Mononuclear cell (primary cell): ENCODE data around the gene DAB1. TPM values are rescaled to one million over a fixed set of nuclear protein-coding genes. Genes with fewer than 3 reads are reported as not detected.

Source experiments
- H3K27me3 ChIP-seq: 2 replicates; pipeline ENCODE4 v1.6.0; 2011; ENCODE audit warnings: low read length, control low read depth; ENCODE audit not compliant: insufficient read depth
- H3K4me1 ChIP-seq: 2 replicates; pipeline ENCODE4 v1.5.1; 2011; ENCODE audit warnings: mild to moderate bottlenecking, low read length, control low read depth; ENCODE audit not compliant: insufficient read depth
- H3K4me3 ChIP-seq: 2 replicates; pipeline ENCODE4 v1.5.1; 2011; ENCODE audit warnings: mild to moderate bottlenecking, low read length, moderate library complexity
- H3K9me3 ChIP-seq: 2 replicates; pipeline ENCODE4 v1.5.1; 2011; ENCODE audit warnings: low read depth, mild to moderate bottlenecking, control low read depth, low read length
- total RNA-seq: library from RNA; depleted of rRNA; stranded (reverse); fragments of >200 nt; gene quantifications from one replicate; pipeline ENCODE4 v1.2.3, GENCODE V29; 2012

The DAB1 gene
- total RNA-seq, 1 donor = 0.42 TPM

GRCh38 chr1:57270927-57271698 lies 152.7 kb downstream of the DAB1 start:
- Histone ChIP-seq H3K4me1 (no peaks in the 10 kb centered on the region), H3K9me3 (no peaks in the 10 kb centered on the region), H3K4me3 (no peak overlapping the region), H3K27me3 (no peaks in the 10 kb centered on the region)

DNA sequence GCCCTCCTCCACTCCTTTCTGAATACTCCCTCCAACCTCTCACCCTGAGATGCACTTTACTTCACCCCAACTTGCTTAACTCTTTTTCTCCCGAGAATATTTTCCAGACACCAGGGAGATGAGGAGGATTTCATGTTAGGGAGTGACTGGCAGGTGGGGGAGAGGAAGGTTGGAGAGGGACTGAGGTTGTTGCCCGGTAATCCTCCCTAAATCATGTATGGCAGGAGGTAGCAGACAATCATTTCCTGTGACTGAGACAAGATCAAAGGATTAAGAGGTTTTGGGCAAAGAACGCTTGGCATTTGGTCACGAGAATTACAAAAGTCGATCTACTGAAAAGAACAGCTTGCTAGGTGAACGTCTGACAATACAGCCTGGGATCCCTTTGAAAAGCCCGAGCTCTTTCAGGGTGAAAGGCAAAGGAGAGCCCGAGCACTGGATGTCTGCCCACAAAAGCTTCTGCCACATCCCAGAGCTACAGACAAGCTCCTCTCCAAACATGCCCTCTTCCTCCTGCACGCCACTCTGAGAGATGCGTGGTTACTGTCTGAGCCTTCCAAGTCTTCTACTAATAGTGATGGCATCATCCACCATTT lies 154.1 kb downstream of the DAB1 start:
- H3K27me3 ChIP-seq = no peaks in the 10 kb centered on the region
- H3K4me1 ChIP-seq = no peaks in the 10 kb centered on the region
- H3K4me3 ChIP-seq = no peak overlapping the region
- H3K9me3 ChIP-seq = no peaks in the 10 kb centered on the region

DNA sequence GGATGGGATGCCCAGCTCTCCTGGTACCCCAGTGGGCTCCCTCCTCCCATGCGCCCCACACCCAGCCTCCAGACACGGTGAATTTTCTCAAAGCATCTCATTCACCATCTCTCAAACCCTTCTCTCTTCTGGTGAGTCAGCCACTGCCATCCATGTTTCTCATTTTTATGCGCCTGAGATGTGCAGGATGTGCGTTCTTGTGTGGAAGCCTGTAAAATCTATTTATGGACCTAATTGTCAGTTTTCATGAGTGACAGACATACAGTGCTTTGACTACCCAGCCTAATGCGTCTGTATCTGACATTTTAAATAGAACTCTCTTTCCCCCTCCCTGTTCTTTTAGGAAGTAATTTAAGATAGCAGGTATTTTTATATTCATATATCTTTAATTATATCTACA lies 158.8 kb downstream of the DAB1 start:
- no peak overlapping the region for H3K4me3 ChIP-seq
- H3K9me3 ChIP-seq = no peaks in the 10 kb centered on the region
- H3K27me3 ChIP-seq = no peaks in the 10 kb centered on the region
- H3K4me1 ChIP-seq = no peaks in the 10 kb centered on the region

- no peaks in the 10 kb centered on the region for H3K4me1 ChIP-seq
- no peak overlapping the region for H3K4me3 ChIP-seq
- H3K27me3 ChIP-seq = no peaks in the 10 kb centered on the region
- H3K9me3 ChIP-seq = no peaks in the 10 kb centered on the region
Measured at GRCh38 chr1:57262472-57262871, 161.4 kb downstream of the DAB1 start.

- H3K4me1 ChIP-seq = no peaks in the 10 kb centered on the region
- H3K27me3 ChIP-seq = no peaks in the 10 kb centered on the region
- H3K9me3 ChIP-seq = no peaks in the 10 kb centered on the region
- H3K4me3 ChIP-seq = no peak overlapping the region
Measured at GRCh38 chr1:57258557-57259325, 165.1 kb downstream of the DAB1 start.

DNA sequence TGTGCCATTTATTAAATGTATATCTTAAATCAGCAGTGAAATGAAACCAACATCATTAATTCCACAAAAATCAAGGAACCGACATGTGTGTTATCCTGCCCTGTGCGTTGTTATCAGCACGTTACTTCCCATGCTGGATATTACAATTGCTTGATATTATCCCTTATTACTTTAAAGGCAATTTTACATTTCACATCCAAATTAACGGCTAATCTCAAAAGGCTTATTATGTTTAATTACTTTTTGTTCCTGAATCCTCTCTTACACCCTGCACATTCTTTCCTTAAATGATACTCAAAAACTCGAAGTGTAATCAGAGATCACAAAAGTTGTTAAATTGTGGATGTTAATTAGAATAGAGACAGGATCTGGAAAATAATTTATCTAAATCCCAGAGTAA lies 167.9 kb downstream of the DAB1 start:
- H3K4me3 ChIP-seq = no peak overlapping the region
- no peaks in the 10 kb centered on the region for H3K4me1 ChIP-seq
- no peaks in the 10 kb centered on the region for H3K27me3 ChIP-seq
- no peaks in the 10 kb centered on the region for H3K9me3 ChIP-seq

DNA sequence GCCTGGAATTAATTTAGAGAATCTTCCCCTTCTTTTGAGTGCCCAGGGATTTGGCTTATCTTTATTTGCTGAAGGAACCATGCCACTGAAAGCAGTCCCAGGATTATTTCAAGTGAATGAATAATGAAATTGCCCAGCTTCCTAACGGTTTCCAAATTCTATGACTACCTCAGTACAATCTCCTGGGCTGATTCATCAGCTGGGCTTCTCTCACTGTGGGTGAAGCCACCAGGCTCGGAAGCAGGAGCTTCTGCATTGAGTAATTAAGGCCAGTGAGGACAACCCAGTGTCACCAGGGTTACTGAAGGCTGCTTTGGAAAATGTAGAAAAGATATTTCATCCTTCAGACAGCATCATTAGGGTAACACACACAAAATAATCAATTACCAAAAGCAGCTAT lies 169.8 kb downstream of the DAB1 start:
- Histone ChIP-seq H3K4me1 (no peaks in the 10 kb centered on the region), H3K9me3 (no peaks in the 10 kb centered on the region), H3K4me3 (no peak overlapping the region), H3K27me3 (no peaks in the 10 kb centered on the region)

DNA sequence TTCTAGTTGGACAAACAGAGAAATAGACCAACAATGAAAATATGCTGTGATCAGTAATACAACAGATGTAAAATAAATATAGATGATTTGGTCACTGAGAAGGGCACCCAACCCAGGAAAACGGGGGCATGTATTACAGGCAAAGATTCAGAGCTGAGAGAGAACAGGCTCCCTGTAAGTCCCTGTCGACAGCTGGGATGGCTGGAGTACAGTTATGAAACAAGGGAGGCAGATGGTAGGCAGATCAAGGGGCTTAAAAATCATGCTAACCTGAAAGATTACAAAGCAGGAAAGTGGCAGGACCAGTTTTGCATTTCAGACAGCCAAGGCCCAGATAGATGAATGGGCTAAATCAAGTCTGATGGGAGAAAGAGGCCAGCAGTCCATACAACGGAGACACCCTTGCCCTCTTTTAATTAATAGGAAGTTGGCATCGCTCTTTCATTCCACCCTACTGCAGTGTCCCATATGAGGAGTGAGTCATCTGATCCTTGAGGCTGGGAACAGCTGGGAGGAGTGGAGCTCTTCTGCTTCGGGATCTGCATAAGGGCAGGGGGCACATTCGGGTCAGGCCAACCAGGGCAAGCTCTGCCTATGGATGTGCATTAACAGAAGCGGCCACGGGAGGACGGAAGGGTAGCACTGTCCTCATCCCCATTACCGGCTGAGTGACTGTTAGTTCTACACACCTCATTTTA lies 171.1 kb downstream of the DAB1 start:
- H3K27me3 ChIP-seq = no peaks in the 10 kb centered on the region
- no peaks in the 10 kb centered on the region for H3K9me3 ChIP-seq
- no peaks in the 10 kb centered on the region for H3K4me1 ChIP-seq
- no peak overlapping the region for H3K4me3 ChIP-seq

DNA sequence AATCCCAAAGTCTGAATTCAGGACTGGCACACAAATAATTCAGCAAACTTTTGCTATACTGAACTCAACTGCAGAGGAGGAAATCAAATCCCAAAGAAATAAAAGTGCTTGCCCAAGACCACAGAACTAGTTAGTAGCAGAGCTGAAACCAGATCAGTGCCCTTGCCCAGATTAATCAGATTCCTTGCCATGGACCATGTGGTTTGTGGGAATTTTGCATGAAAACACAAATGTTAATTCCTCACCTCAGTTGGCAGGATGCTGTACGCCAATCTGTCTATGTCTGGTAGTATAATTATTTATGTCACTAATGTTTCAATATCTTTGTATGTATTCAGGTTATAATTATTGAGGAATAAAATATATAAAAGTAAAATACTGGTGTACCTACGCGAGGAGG lies 173.8 kb downstream of the DAB1 start:
- Histone ChIP-seq H3K27me3 (no peaks in the 10 kb centered on the region), H3K9me3 (no peaks in the 10 kb centered on the region), H3K4me1 (no peaks in the 10 kb centered on the region), H3K4me3 (no peak overlapping the region)

DNA sequence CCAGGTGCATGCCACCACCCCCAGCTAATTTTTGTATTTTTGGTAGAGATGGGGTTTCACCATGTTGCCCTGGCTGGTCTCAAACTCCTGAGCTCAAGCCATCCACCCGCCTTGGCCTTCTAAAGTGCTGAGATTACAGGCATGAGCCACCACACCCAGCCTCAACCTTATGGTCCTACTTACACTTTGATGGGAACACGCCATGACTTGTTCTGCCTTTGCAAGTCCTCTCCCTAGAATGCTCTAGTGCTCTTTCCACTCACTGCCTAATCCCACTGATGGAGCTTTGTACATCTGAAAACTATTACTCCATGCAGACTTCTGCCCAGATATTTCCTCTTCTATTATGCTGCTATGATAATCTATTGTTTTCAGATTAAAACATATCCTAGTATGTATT lies 174.3 kb downstream of the DAB1 start:
- Histone ChIP-seq H3K4me3 (no peak overlapping the region), H3K4me1 (no peaks in the 10 kb centered on the region), H3K27me3 (no peaks in the 10 kb centered on the region), H3K9me3 (no peaks in the 10 kb centered on the region)

GRCh38 chr1:57248830-57249229 lies 175.0 kb downstream of the DAB1 start:
- H3K4me1 ChIP-seq = no peaks in the 10 kb centered on the region
- no peaks in the 10 kb centered on the region for H3K27me3 ChIP-seq
- no peaks in the 10 kb centered on the region for H3K9me3 ChIP-seq
- no peak overlapping the region for H3K4me3 ChIP-seq

GRCh38 chr1:57238233-57238781 lies 185.6 kb downstream of the DAB1 start:
- H3K9me3 ChIP-seq = no peaks in the 10 kb centered on the region
- H3K4me1 ChIP-seq = no peaks in the 10 kb centered on the region
- no peaks in the 10 kb centered on the region for H3K27me3 ChIP-seq
- H3K4me3 ChIP-seq = no peak overlapping the region

DNA sequence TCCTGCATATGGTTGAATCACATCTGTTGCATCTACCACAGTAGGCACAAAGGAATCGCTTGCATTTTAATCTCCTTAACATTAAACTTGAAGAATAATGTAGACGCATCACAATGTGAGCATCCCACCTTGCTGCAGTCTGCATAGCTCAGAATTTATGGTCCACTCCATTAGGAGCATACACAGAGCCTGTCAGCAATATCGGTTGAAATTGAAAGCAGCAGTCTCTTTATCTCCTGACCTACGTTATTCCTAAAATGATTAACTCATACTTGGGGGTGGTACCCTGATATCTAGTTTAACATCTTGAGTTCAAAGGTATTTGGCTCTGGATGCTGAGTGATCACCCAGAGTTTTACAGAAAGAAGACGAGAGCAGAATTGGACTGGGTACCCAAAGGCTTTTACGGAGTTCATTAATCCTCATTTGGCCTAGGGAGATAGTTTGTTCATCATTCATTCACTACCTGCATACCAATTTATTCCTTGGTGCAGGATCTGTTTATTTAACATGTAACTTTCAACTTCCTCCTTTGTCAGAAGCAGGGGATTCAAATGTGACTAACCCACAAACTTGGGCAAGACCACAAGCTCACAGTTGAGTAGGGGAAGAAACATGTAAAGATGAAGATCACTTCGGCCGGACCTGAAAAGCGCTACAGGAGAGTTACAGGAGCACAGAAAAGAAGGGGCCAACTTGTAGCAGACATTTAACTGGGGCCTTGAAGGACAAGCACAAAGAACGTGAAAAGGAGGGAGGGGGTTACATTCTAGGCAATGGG lies 187.9 kb downstream of the DAB1 start:
- Histone ChIP-seq H3K4me3 (no peak overlapping the region), H3K4me1 (no peaks in the 10 kb centered on the region), H3K9me3 (no peaks in the 10 kb centered on the region), H3K27me3 (no peaks in the 10 kb centered on the region)

DNA sequence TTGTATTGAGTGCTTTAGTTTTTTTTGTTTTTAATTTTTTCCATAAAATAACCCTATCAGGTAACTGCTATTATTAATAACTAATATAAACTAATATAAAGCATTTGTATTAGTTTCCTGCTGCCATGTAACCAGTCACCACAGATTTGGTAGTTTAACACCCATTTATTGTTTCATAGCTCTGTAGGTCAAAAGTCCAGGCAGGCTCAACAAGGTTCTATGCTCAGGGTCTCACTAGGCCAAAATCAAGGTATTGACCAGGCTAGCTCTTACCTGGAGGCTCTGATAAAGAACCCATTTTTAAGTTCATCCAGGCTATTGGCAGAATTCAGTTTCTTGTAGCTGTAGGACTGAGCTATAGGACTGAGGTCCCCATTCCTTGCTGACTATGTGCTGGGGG lies 189.4 kb downstream of the DAB1 start:
- H3K9me3 ChIP-seq = no peaks in the 10 kb centered on the region
- H3K4me3 ChIP-seq = no peak overlapping the region
- H3K4me1 ChIP-seq = no peaks in the 10 kb centered on the region
- H3K27me3 ChIP-seq = no peaks in the 10 kb centered on the region
